ENCODE measurements around the gene PTGES2.

GRCh38 chr9:128142061-128142460, 14.5 kb upstream of the PTGES2 start:
- TF ChIP-seq CTCF (IDR thresholded peaks at IDR 0.05; ENCODE audit: low read depth, low read length, missing input control): no peak
- TF ChIP-seq ATF3 (IDR thresholded peaks at IDR 0.05): no peak
- TF ChIP-seq FOXA2 (IDR thresholded peaks at IDR 0.05): no peak
